ENCODE measurements around the gene EPHA1.

Gene EPHA1

DNA sequence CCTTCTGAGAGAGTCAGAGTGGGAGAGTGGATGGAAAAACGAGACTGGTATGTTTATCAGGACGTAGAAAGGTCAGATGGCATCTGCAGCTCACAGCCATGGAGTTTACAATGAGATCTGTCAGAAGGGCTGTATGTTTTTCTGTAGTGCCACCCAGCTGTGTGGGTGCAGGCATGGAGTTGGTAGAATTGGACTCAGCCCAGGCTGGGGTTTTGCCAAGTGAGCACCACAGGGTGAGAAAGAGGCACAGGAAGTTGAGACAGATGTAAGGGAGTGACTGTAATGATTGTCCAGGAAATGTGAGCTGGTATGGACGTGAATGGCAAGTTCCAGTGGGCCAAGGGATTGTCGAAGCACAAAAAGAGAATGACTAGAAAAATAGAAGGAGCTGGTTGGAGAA lies 36.6 kb downstream of the EPHA1 start:
- TF ChIP-seq Cebpa-rat (IDR thresholded peaks at IDR 0.05) = peak in 2 of 11 experiments; percentile 20 to 43; a peak in 1 of 22 replicates
- Histone ChIP-seq H3K27me3 (no peaks in the 10 kb centered on the region), H3K9me3 (replicated peaks in 1 of 11) (no peaks in the 10 kb centered on the region), H3K36me3 (no peaks in the 10 kb centered on the region), H3K9ac (peak overlapping the region in 3 of 11 experiments; percentile 28 to 40 (median 28); a peak in 4 of 22 replicates), H3K4me1 (peaks cover 34 to 69% (median 59%) of the 10 kb centered on the region in 10 experiments), H3K4me2 (peak overlapping the region; percentile 37 to 99 (median 90); a peak in 21 of 22 replicates), H3K27ac (peak overlapping the region in 10 of 11 experiments; percentile 21 to 99 (median 77); a peak in 18 of 22 replicates), H4K20me1 (no peaks in the 10 kb centered on the region), H3K4me3 (peak overlapping the region in 1 of 10 experiments; percentile 6; a peak in 1 of 20 replicates)

GRCh38 chr7:143369678-143370651 lies 38.7 kb downstream of the EPHA1 start:
- no peak overlapping the region for H3K4me3 ChIP-seq
- peaks cover 17 to 48% (median 38%) of the 10 kb centered on the region in 10 experiments for H3K4me1 ChIP-seq
- H3K27ac ChIP-seq = no peak overlapping the region

DNA sequence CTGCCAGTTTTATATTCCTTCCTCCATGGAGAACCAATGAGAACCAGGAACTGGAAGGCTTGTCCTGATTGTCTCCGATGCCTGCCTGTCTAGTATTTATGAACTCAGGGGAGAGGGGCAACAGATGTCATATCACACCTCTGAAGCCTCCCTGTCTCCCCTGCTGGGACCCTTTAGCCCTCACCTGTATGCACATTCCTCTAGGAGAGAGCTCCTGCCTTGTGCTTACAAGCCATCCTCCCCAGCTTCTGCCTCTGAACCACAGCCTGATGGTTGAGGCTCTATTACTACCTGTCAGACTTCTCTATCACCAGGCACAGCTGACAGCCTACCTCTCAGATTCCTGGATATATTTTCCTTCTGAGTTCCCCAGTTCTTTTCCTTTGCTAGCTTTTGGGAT lies 40.3 kb downstream of the EPHA1 start:
- Histone ChIP-seq H3K4me1 (peaks cover 8 to 33% (median 22%) of the 10 kb centered on the region in 10 experiments), H3K27ac (no peak overlapping the region), H4K20me1 (peaks cover 0 to 6% (median 0%) of the 10 kb centered on the region in 11 experiments; a peak in 3 of 22 replicates), H3K4me2 (no peak overlapping the region), H3K9ac (no peak overlapping the region), H3K9me3 (replicated peaks in 1 of 11) (no peaks in the 10 kb centered on the region), H3K36me3 (no peaks in the 10 kb centered on the region), H3K4me3 (no peak overlapping the region), H3K27me3 (peaks cover 19 to 26% (median 24%) of the 10 kb centered on the region in 11 experiments)
- no peak for TF ChIP-seq Cebpa-rat (IDR thresholded peaks at IDR 0.05)

More at GRCh38 chr7:143369678-143370651, 38.7 kb downstream of the EPHA1 start:
- Histone ChIP-seq H3K27me3 (peaks cover 3 to 10% (median 8%) of the 10 kb centered on the region in 11 experiments; a peak in 19 of 22 replicates), H3K4me2 (0 out of 22 replicates have a peak overlapping the region, but pooled peaks of 1 of the 11 experiments have one; percentile 0), H4K20me1 (no peaks in the 10 kb centered on the region), H3K9ac (no peak overlapping the region), H3K9me3 (replicated peaks in 1 of 11) (no peaks in the 10 kb centered on the region), H3K36me3 (no peaks in the 10 kb centered on the region)
- TF ChIP-seq Cebpa-rat (IDR thresholded peaks at IDR 0.05) = no peak

DNA sequence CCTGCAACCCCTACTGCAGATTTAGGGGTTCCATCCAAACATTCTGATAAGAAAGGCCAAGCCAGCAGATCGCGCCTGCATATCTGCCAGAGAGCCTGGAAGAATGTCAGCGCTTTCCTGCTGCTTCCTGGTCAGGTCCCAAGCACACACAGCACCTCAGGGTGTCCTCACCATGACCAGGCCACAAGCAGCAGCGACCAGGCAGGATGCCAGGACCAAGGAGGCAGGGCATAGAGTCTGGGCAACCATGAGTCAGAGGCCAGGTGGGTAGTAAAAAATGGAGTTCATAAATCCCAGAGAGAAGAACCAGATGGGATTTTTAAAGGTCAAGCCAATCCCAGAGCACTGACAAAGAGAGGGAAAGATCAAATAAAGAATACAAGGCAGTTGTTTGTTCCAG lies 40.7 kb downstream of the EPHA1 start:
- no peak for TF ChIP-seq Cebpa-rat (IDR thresholded peaks at IDR 0.05)
- Histone ChIP-seq H3K4me2 (no peak overlapping the region), H3K27me3 (peaks cover 23 to 30% (median 28%) of the 10 kb centered on the region in 11 experiments)

GRCh38 chr7:143363016-143363937 lies 45.4 kb downstream of the EPHA1 start:
- Histone ChIP-seq H3K9ac (peak overlapping the region; percentile 38 to 77 (median 64); a peak in 21 of 22 replicates), H3K4me2 (peak overlapping the region; percentile 91 to 98 (median 95)), H3K9me3 (replicated peaks in 1 of 11) (no peaks in the 10 kb centered on the region), H3K36me3 (0 out of 22 replicates have a peak, but pooled peaks cover 0 to 3% (median 0%) of the 10 kb centered on the region in 11 experiments), H3K27me3 (peaks cover 61 to 77% (median 75%) of the 10 kb centered on the region in 11 experiments), H3K27ac (peak overlapping the region in 2 of 11 experiments; percentile 27 to 57; a peak in 1 of 22 replicates), H3K4me3 (peak overlapping the region; percentile 59 to 78 (median 68)), H4K20me1 (peaks cover 0 to 14% (median 0%) of the 10 kb centered on the region in 11 experiments; a peak in 5 of 22 replicates), H3K4me1 (peaks cover 0 to 22% (median 11%) of the 10 kb centered on the region in 10 experiments; a peak in 17 of 20 replicates)
- TF ChIP-seq Cebpa-rat (IDR thresholded peaks at IDR 0.05) = no peak

More for the DNA sequence above, 40.7 kb downstream of the EPHA1 start:
- Histone ChIP-seq H3K9me3 (replicated peaks in 1 of 11) (no peaks in the 10 kb centered on the region), H4K20me1 (peaks cover 0 to 10% (median 0%) of the 10 kb centered on the region in 11 experiments; a peak in 4 of 22 replicates), H3K4me3 (no peak overlapping the region), H3K9ac (no peak overlapping the region), H3K36me3 (no peaks in the 10 kb centered on the region), H3K4me1 (peaks cover 8 to 32% (median 19%) of the 10 kb centered on the region in 10 experiments), H3K27ac (no peak overlapping the region)

GRCh38 chr7:143362131-143363015 lies 46.3 kb downstream of the EPHA1 start, which contains the start of gene FAM131B:
Gene FAM131B, minus strand, starts transcription at chr7:143362713. Its CDS starts 110 bp downstream, at chr7:143362603.
- H3K9ac ChIP-seq = peak within 1 kb of the TSS; percentile 38 to 77 (median 64); a peak in 21 of 22 replicates
- no peaks in the 10 kb centered on the region for H3K9me3 ChIP-seq (replicated peaks in 1 of 11)
- peaks cover 0 to 19% (median 12%) of the 10 kb centered on the region in 10 experiments; a peak in 16 of 20 replicates for H3K4me1 ChIP-seq
- H4K20me1 ChIP-seq = peaks cover 0 to 14% (median 0%) of the 10 kb centered on the region in 11 experiments; a peak in 5 of 22 replicates
- peaks cover 61 to 84% (median 82%) of the 10 kb centered on the region in 11 experiments for H3K27me3 ChIP-seq
- 0 out of 22 replicates have a peak, but pooled peaks cover 0 to 3% (median 0%) of the 10 kb centered on the region in 11 experiments for H3K36me3 ChIP-seq
- H3K4me3 ChIP-seq = peak within 1 kb of the TSS; percentile 59 to 78 (median 68)
- H3K4me2 ChIP-seq = peak within 1 kb of the TSS; percentile 91 to 98 (median 95)
- H3K27ac ChIP-seq = peak within 1 kb of the TSS in 4 of 11 experiments; percentile 4 to 57 (median 32); a peak in 6 of 22 replicates
- TF ChIP-seq Cebpa-rat (IDR thresholded peaks at IDR 0.05) = no peak

DNA sequence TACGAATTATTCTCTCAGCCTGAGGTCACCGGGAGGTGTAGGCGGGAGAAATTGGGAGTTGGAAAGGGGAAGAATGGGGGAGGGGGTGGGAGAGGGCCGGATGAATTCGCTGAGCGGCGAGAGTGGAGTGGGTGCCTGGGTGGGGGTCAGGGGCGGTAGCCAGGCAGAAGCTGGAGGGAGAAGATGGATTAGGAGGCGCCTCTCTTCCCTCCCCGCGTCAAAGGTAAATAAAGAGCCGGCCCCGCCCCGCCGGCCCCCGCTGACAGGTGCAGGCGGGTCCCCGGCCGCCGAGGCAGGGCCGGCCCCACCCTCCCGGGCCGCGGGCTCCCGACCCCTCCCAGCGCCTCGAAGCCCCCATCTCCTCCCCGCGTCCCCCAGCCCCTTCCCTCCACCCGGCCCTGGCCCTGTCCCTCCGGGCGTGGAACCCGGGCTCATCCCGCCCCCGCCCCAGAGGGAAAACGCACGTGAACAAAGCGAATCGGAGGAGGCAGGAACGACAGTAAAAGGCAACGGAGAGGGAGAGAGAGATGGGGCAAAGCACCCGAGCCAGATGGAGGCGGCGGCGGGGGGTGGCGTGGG lies 47.0 kb downstream of the EPHA1 start:
- Histone ChIP-seq H3K4me2 (peak overlapping the region; percentile 91 to 98 (median 95)), H4K20me1 (peaks cover 0 to 14% (median 0%) of the 10 kb centered on the region in 11 experiments; a peak in 5 of 22 replicates), H3K9ac (peak overlapping the region in 5 of 11 experiments; percentile 63 to 77 (median 69); a peak in 5 of 22 replicates), H3K36me3 (peaks cover 0 to 6% (median 0%) of the 10 kb centered on the region in 11 experiments; a peak in 2 of 22 replicates), H3K4me3 (peak overlapping the region; percentile 59 to 78 (median 68)), H3K4me1 (peaks cover 0 to 19% (median 12%) of the 10 kb centered on the region in 10 experiments; a peak in 16 of 20 replicates), H3K27ac (no peak overlapping the region), H3K9me3 (replicated peaks in 1 of 11) (no peaks in the 10 kb centered on the region), H3K27me3 (peaks cover 61 to 84% (median 82%) of the 10 kb centered on the region in 11 experiments)
- no peak for TF ChIP-seq Cebpa-rat (IDR thresholded peaks at IDR 0.05)
